Measurements from ENCODE around the gene SLC22A5. TPM values are rescaled to one million over a fixed set of nuclear protein-coding genes. Genes with fewer than 3 reads are reported as not detected.
"Not testable (repeated sequence)": the region's sequence is repeated elsewhere in the genome, so short reads cannot be mapped to it uniquely, and the experiment has no call there.

The SLC22A5 gene
- total RNA-seq, 1 donor from 2014 or later, result 13.1 TPM

GRCh38 chr5:132434416-132435286, 65.1 kb downstream of the SLC22A5 start:
- H3K4me3 ChIP-seq (ENCODE audit: low read depth, low read length), result no peak overlapping the region
- DNase-seq (ENCODE audit: low read depth), result no peak
- TF ChIP-seq, protein P1, sequence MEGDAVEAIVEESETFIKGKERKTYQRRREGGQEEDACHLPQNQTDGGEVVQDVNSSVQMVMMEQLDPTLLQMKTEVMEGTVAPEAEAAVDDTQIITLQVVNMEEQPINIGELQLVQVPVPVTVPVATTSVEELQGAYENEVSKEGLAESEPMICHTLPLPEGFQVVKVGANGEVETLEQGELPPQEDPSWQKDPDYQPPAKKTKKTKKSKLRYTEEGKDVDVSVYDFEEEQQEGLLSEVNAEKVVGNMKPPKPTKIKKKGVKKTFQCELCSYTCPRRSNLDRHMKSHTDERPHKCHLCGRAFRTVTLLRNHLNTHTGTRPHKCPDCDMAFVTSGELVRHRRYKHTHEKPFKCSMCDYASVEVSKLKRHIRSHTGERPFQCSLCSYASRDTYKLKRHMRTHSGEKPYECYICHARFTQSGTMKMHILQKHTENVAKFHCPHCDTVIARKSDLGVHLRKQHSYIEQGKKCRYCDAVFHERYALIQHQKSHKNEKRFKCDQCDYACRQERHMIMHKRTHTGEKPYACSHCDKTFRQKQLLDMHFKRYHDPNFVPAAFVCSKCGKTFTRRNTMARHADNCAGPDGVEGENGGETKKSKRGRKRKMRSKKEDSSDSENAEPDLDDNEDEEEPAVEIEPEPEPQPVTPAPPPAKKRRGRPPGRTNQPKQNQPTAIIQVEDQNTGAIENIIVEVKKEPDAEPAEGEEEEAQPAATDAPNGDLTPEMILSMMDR (conservative IDR thresholded peaks at IDR 0.05; ENCODE audit: low read depth, low read length), result no peak

DNA sequence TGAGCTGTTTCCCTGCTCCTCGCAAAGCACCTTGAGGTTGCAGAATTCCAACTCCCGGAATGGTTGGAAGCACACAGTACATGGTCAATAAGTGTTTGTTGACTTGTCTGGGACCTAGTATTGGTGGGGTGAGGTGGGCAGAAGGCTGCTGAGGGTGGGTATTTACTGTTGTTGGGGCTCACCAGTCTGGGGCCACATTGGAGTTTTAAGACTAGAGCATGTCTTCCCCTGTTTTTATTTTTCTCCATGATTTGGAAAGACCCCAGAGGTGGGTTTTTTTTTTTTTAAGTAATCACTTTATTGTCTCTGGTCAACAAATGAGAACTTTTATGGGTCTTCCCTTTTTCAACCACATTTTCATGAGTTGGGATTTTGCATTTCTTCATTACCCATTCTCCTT, 65.9 kb downstream of the SLC22A5 start:
- no peak overlapping the region for H3K4me3 ChIP-seq (ENCODE audit: low read depth, low read length)
- TF ChIP-seq, protein P1 (conservative IDR thresholded peaks at IDR 0.05; ENCODE audit: low read depth, low read length), result no peak
- DNase-seq (ENCODE audit: low read depth), result no peak

- TF ChIP-seq, protein P1 (conservative IDR thresholded peaks at IDR 0.05; ENCODE audit: low read depth, low read length), result no peak
- no peak for DNase-seq (ENCODE audit: low read depth)
- no peak overlapping the region for H3K4me3 ChIP-seq (ENCODE audit: low read depth, low read length)
Observed at GRCh38 chr5:132435886-132436285, 66.4 kb downstream of the SLC22A5 start.

DNA sequence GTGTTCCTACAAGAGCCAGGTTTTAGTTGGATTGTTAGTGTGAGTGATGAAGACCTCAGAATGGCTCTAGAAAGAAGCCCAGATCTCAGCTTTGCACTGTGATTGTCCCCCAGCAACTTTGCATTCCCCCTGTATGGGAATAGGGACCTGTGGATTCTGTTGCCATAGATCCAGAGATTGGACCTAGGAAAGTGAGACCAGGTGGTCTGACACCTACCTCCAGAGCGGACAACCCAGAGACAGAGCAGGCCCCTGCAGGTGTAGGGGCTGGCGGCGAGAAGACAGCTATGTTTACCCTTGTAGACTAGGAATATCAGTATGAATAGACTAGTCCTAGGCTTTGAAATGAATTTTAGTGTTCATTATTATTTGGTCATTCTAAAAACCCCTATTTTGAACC, 67.4 kb downstream of the SLC22A5 start:
- TF ChIP-seq, protein P1 (conservative IDR thresholded peaks at IDR 0.05; ENCODE audit: low read depth, low read length), result no peak
- H3K4me3 ChIP-seq (ENCODE audit: low read depth, low read length), result no peak overlapping the region

DNA sequence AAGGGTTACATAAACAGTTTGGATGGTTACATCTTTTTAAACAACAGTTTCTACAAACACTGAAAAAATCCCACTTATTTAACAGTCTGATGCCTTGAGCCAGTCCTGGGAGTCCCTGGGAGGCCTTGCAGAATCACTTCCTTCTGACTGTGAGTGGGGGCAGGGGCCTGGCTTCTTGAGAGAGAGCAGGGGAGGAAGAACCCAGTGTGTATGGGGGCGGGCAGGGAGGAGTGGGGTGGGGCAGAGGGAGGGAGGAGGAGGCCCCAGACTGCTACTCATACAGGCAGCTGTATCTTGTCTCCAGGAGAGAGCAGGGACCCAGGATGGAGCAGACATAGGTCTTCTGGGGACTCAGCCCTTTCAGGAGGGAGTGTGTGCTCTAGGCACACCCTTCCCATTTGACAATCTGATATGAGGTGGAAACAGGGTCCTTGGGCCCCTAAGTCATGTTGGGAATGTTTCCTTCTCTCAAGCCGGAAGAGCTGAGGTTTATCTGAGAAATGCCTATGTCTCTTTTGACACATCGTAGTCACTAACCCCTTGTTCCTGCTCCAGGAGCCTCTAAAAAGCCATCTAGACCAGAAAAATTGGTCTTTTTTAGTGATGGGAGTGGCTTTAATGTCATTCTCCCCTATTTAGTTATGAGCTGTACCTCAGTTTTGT, 68.2 kb downstream of the SLC22A5 start:
- no peak for DNase-seq (ENCODE audit: low read depth)
- TF ChIP-seq, protein P1 (conservative IDR thresholded peaks at IDR 0.05; ENCODE audit: low read depth, low read length), result no peak
- no peak overlapping the region for H3K4me3 ChIP-seq (ENCODE audit: low read depth, low read length)

More for the DNA sequence above, 67.4 kb downstream of the SLC22A5 start:
- no peak for DNase-seq (ENCODE audit: low read depth)

DNA sequence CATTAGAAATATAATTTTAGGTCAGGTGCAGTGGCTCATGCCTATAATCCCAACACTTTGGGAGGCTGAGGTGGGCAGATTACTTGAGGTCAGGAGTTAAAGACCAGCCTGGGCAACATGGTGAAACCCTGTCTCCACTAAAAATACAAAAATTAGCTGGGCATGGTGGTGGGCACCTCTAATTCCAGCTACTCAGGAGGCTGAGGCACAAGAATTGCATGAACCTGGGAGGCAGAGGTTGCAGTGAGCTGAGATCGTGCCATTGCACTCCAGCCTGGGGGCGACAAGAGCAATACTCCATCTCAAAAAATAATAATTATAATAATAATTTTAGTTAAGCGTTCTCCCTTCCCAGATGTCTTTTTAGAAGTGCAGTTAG, 68.7 kb downstream of the SLC22A5 start:
- not testable (repeated sequence) for H3K4me3 ChIP-seq (ENCODE audit: low read depth, low read length); DNase-seq (ENCODE audit: low read depth)

DNA sequence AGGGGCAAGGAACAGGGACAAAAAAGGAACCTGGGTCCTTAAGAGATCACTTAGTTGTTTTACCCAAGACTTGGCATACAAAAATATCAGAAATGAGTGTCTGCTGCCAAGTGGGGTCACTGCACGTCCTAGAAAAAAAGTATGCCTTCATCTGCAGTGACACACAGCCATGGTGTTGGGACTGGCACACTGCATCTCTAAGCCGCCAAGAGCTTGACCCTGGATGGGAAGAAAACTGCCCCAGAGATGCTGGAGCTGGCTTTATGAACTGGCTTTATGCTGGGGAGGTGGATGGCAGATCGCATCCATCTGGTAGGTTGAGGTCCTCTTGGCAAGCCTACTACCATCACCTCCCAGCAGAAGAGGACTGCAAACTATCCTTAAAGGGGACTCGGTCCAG, 69.4 kb downstream of the SLC22A5 start:
- no peak overlapping the region for H3K4me3 ChIP-seq (ENCODE audit: low read depth, low read length)
- TF ChIP-seq, protein P1 (conservative IDR thresholded peaks at IDR 0.05; ENCODE audit: low read depth, low read length), result no peak
- no peak for DNase-seq (ENCODE audit: low read depth)
